Measurements from ENCODE around the gene PLCB4.
A peak's percentile ranks its signal among the peaks of the same experiment; 100 is the strongest.

The PLCB4 gene

DNA sequence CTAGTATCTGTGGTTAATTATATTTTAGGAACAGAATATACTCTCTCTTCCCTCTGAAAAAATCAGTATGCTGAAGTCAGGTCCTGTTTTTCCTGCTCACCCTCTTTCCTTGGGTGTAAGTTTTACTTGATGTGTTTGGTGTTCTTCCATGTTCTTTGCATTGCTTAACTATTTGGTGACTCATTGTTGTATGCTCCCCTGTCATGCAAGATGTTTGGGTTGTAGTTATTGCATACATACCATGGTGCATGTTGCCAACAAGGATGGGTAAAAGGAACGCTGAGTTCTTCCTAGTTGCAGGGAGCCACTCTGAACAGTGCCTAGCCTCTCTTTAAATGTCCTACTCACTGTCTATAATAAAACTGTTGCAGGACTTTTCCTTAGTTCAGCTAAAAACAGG lies 237.6 kb downstream of the PLCB4 start:
- H3K4me3 ChIP-seq (ENCODE audit: low read depth, low read length): no peak overlapping the region
- DNase-seq (ENCODE audit: low read depth): no peak
- TF ChIP-seq CTCF (IDR thresholded peaks at IDR 0.05; ENCODE audit: insufficient read depth, low read depth, low read length, missing control alignments): no peak

GRCh38 chr20:9308056-9308455 lies 239.2 kb downstream of the PLCB4 start:
- H3K4me3 ChIP-seq (ENCODE audit: low read depth, low read length): no peak overlapping the region
- no peak for TF ChIP-seq CTCF (IDR thresholded peaks at IDR 0.05; ENCODE audit: insufficient read depth, low read depth, low read length, missing control alignments)
- DNase-seq (ENCODE audit: low read depth): no peak

GRCh38 chr20:9311132-9311531 lies 242.2 kb downstream of the PLCB4 start:
- no peak for TF ChIP-seq CTCF (IDR thresholded peaks at IDR 0.05; ENCODE audit: insufficient read depth, low read depth, low read length, missing control alignments)
- no peak overlapping the region for H3K4me3 ChIP-seq (ENCODE audit: low read depth, low read length)
- DNase-seq (ENCODE audit: low read depth): no peak

GRCh38 chr20:9319687-9320384 lies 250.9 kb downstream of the PLCB4 start:
- TF ChIP-seq CTCF (IDR thresholded peaks at IDR 0.05; ENCODE audit: insufficient read depth, low read depth, low read length, missing control alignments): no peak
- H3K4me3 ChIP-seq (ENCODE audit: low read depth, low read length): no peak overlapping the region
- no peak for DNase-seq (ENCODE audit: low read depth)

DNA sequence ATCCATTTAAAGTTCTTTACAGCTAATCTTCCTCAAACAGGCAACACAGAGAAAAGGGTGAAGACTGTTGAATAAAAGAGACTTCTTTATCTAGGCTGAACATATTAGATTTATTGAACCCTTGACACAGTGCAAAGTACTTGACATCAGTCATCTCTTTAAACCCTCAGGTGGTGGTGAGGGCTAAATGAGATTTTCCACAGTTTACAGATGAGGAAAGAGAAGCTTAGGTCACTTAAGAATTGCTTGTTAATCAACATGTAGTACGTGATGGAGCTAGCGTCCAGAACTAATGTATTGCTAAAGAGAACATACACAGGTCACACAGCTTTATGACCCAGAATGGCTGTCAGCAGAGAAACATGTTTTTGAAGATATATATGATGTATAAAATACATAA lies 252.1 kb downstream of the PLCB4 start:
- no peak for TF ChIP-seq CTCF (IDR thresholded peaks at IDR 0.05; ENCODE audit: insufficient read depth, low read depth, low read length, missing control alignments)
- no peak for DNase-seq (ENCODE audit: low read depth)
- no peak overlapping the region for H3K4me3 ChIP-seq (ENCODE audit: low read depth, low read length)

DNA sequence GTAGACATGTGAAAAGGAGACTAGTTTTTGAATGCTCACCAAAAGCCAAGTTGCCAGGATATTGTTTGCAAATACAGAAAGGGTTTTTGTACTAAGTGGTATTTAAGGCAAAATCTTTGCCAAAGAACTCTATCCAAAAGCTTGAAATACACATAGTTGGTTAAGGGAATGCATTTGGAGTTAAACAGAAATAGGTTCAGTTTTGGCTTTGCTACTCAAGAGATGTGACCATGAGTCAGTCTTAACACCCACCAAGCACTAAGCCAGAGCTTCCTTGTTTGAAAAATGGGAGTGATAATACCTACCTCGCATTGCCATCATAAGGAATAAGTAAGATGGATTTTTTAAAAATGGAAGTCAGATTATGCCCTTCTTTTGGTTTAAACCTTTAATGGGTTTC lies 253.8 kb downstream of the PLCB4 start:
- H3K4me3 ChIP-seq (ENCODE audit: low read depth, low read length): no peak overlapping the region
- TF ChIP-seq CTCF (IDR thresholded peaks at IDR 0.05; ENCODE audit: insufficient read depth, low read depth, low read length, missing control alignments): no peak
- no peak for DNase-seq (ENCODE audit: low read depth)

- H3K4me3 ChIP-seq (ENCODE audit: low read depth, low read length): no peak overlapping the region
- TF ChIP-seq CTCF (IDR thresholded peaks at IDR 0.05; ENCODE audit: insufficient read depth, low read depth, low read length, missing control alignments): peak; percentile 36
- peak; percentile 6 for DNase-seq (ENCODE audit: low read depth)
Measured at GRCh38 chr20:9323622-9324021, 254.7 kb downstream of the PLCB4 start.

Measured in GM12865 (cell line).